A673 (cell line): ENCODE measurements around the gene RNF17. TPM values are rescaled to one million over a fixed set of nuclear protein-coding genes. Genes with fewer than 3 reads are reported as not detected.

Source experiments
- BruUV-seq: library from RNA; stranded (reverse); fragments of 400-500 nt; replicated peaks from 2 replicates; lab custom pipeline; 2021; lab: Mats Ljungman, UMichigan
- CTCF ChIA-PET: fragments of 300-600 bp; sonication (Branson Sonifier 250); formaldehyde crosslinking; loops from one replicate; lab custom pipeline; 2022; ENCODE audit warnings: antibody characterized with exemption; lab: Charles Lee
- POLR2A ChIA-PET: fragments of 300-600 bp; sonication (Branson Sonifier 250); formaldehyde crosslinking; loops from one replicate; lab custom pipeline; 2022; ENCODE audit warnings: antibody characterized with exemption; ENCODE audit not compliant: low non-redundant PET; lab: Charles Lee
- DNase-seq: peaks from one replicate; pipeline ENCODE4 v3.0.0-alpha.2; 2015; ENCODE audit warnings: low spot score
- H3K27ac ChIP-seq: fragments of 200-600 bp; sonication (generic); 2 replicates; pipeline ENCODE4 v1.5.1; 2016; ENCODE audit warnings: mixed run types, low read depth, mild to moderate bottlenecking, mixed read lengths, antibody characterized with exemption, low read length; ENCODE audit not compliant: poor library complexity, severe bottlenecking
- H3K27me3 ChIP-seq: fragments of 200-600 bp; sonication (generic); replicated peaks from 2 replicates; pipeline ENCODE4 v1.6.1; 2017; ENCODE audit warnings: mixed run types, low read depth, mild to moderate bottlenecking, mixed read lengths, antibody characterized with exemption, low read length; ENCODE audit not compliant: insufficient read depth, poor library complexity
- H3K36me3 ChIP-seq: fragments of 200-600 bp; sonication (generic); 2 replicates; pipeline ENCODE4 v1.6.1; 2016; ENCODE audit warnings: mixed run types, mild to moderate bottlenecking, mixed read lengths, antibody characterized with exemption, low read length; ENCODE audit not compliant: insufficient read depth, poor library complexity, severe bottlenecking
- H3K4me1 ChIP-seq: fragments of 200-600 bp; sonication (generic); 2 replicates; pipeline ENCODE4 v1.6.1; 2017; ENCODE audit warnings: mixed run types, mild to moderate bottlenecking, mixed read lengths, antibody characterized with exemption, low read length; ENCODE audit not compliant: insufficient read depth, poor library complexity, severe bottlenecking
- H3K4me3 ChIP-seq: fragments of 200-600 bp; sonication (generic); 2 replicates; pipeline ENCODE4 v1.5.1; 2016; ENCODE audit warnings: low read depth, mixed run types, mild to moderate bottlenecking, mixed read lengths, low read length; ENCODE audit not compliant: poor library complexity, severe bottlenecking
- H3K9me3 ChIP-seq: fragments of 200-600 bp; sonication (generic); 2 replicates; pipeline ENCODE4 v1.6.1; 2016; ENCODE audit warnings: mixed run types, low read depth, mild to moderate bottlenecking, mixed read lengths, antibody characterized with exemption, low read length; ENCODE audit not compliant: poor library complexity, severe bottlenecking
- EZH2 ChIP-seq: fragments of 200-600 bp; sonication (generic); IDR thresholded peaks from 2 replicates; pipeline ENCODE4 v1.6.1; 2017; ENCODE audit warnings: borderline replicate concordance, low read depth, mild to moderate bottlenecking, mixed read lengths, antibody characterized with exemption, low read length; ENCODE audit not compliant: poor library complexity, severe bottlenecking
- intact Hi-C: fragments of 100-400 bp; cut with micrococcal nuclease; formaldehyde crosslinking; loops from one replicate; pipeline ENCODE4 v1.10.0; 2022; ENCODE audit not compliant: unreplicated experiment
- total RNA-seq: library from RNA; stranded (reverse); gene quantifications from 2 replicates; pipeline ENCODE4 v1.2.3, GENCODE V29; 2021
- TF ChIP-seq, protein P1 (sequence below): fragments of 300-800, 200-600 bp; sonication (generic); conservative IDR thresholded peaks from 2 replicates; pipeline ENCODE4 v1.5.1; 2017; ENCODE audit warnings: low read depth, mild to moderate bottlenecking, antibody characterized with exemption, low read length, moderate library complexity, mixed read lengths

Gene RNF17
- total RNA-seq, 1 experiment from 2014 or later = not detected

GRCh38 chr13:24716446-24716845, 47.5 kb upstream of the RNF17 start:
- H3K36me3 ChIP-seq = no peaks in the 10 kb centered on the region
- CTCF ChIA-PET = no interaction called here

GRCh38 chr13:24717217-24717616, 46.8 kb upstream of the RNF17 start:
- BruUV-seq = no TSS peak
- H3K27ac ChIP-seq = no peak overlapping the region
- H3K27me3 ChIP-seq = no peaks in the 10 kb centered on the region
- DNase-seq = no peak
- ChIA-PET CTCF (no interaction called here), POLR2A (no interaction called here)
- H3K36me3 ChIP-seq = no peaks in the 10 kb centered on the region
- intact Hi-C loops = no loop called here
- no peaks in the 10 kb centered on the region for H3K4me1 ChIP-seq
- H3K4me3 ChIP-seq = no peak overlapping the region
- TF ChIP-seq, protein P1, sequence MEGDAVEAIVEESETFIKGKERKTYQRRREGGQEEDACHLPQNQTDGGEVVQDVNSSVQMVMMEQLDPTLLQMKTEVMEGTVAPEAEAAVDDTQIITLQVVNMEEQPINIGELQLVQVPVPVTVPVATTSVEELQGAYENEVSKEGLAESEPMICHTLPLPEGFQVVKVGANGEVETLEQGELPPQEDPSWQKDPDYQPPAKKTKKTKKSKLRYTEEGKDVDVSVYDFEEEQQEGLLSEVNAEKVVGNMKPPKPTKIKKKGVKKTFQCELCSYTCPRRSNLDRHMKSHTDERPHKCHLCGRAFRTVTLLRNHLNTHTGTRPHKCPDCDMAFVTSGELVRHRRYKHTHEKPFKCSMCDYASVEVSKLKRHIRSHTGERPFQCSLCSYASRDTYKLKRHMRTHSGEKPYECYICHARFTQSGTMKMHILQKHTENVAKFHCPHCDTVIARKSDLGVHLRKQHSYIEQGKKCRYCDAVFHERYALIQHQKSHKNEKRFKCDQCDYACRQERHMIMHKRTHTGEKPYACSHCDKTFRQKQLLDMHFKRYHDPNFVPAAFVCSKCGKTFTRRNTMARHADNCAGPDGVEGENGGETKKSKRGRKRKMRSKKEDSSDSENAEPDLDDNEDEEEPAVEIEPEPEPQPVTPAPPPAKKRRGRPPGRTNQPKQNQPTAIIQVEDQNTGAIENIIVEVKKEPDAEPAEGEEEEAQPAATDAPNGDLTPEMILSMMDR = no peak
- TF ChIP-seq EZH2 = no peak
- H3K9me3 ChIP-seq = no peaks in the 10 kb centered on the region

More at GRCh38 chr13:24716446-24716845, 47.5 kb upstream of the RNF17 start:
- Histone ChIP-seq H3K4me1 (no peaks in the 10 kb centered on the region), H3K27ac (no peak overlapping the region), H3K9me3 (no peaks in the 10 kb centered on the region), H3K4me3 (no peak overlapping the region), H3K27me3 (no peaks in the 10 kb centered on the region)
- no TSS peak for BruUV-seq
- POLR2A ChIA-PET = no interaction called here
- intact Hi-C loops = no loop called here
- DNase-seq = no peak
- TF ChIP-seq EZH2 = no peak
- TF ChIP-seq, protein P1 = no peak

GRCh38 chr13:24718192-24718965, 45.6 kb upstream of the RNF17 start:
- no peaks in the 10 kb centered on the region for H3K36me3 ChIP-seq
- no peak overlapping the region for H3K27ac ChIP-seq
- BruUV-seq = no TSS peak
- H3K4me1 ChIP-seq = no peaks in the 10 kb centered on the region
- ChIA-PET POLR2A (no interaction called here), CTCF (no interaction called here)
- intact Hi-C loops = no loop called here
- no peaks in the 10 kb centered on the region for H3K9me3 ChIP-seq
- TF ChIP-seq EZH2 = no peak
- TF ChIP-seq, protein P1 = no peak
- H3K4me3 ChIP-seq = no peak overlapping the region
- DNase-seq = no peak
- H3K27me3 ChIP-seq = no peaks in the 10 kb centered on the region
